RWPE2 (cell line): Measurements from ENCODE around the gene TUBGCP3.

ENCODE experiments used
- ATAC-seq: fragments of 200-7000 bp; cut with Tn5 transposase; 3 replicates; pipeline ENCODE4 v1.9.1; 2021; ENCODE audit warnings: low read depth
- DNase-seq: peaks from one replicate; pipeline ENCODE4 v3.0.0-alpha.2; 2020; ENCODE audit warnings: low spot score
- H3K27ac ChIP-seq: fragments of 450-650 bp; 2 replicates; pipeline ENCODE4 v1.5.1; 2017; ENCODE audit warnings: mild to moderate bottlenecking; ENCODE audit not compliant: poor library complexity, severe bottlenecking
- H3K27me3 ChIP-seq: fragments of 250-450 bp; sonication (Bioruptor Pico); 2 replicates; pipeline ENCODE4 v1.5.1; 2021; ENCODE audit warnings: mild to moderate bottlenecking, moderate library complexity; ENCODE audit not compliant: insufficient read depth, poor library complexity, severe bottlenecking
- H3K36me3 ChIP-seq: fragments of 250-450 bp; sonication (Bioruptor Pico); 2 replicates; pipeline ENCODE4 v1.5.1; 2020; ENCODE audit warnings: low read depth, mild to moderate bottlenecking, moderate library complexity
- H3K4me1 ChIP-seq: fragments of 250-450 bp; sonication (Bioruptor Pico); 2 replicates; pipeline ENCODE4 v1.5.1; 2021; ENCODE audit warnings: mild to moderate bottlenecking, moderate library complexity; ENCODE audit not compliant: insufficient read depth, poor library complexity, severe bottlenecking
- H3K4me3 ChIP-seq: fragments of 250-450 bp; sonication (Bioruptor Pico); 2 replicates; pipeline ENCODE4 v1.5.1; 2021; ENCODE audit warnings: mild to moderate bottlenecking, moderate library complexity; ENCODE audit not compliant: severe bottlenecking
- H3K9me3 ChIP-seq: fragments of 250-450 bp; sonication (Bioruptor Pico); 2 replicates; pipeline ENCODE4 v1.5.1; 2021; ENCODE audit warnings: mild to moderate bottlenecking, moderate library complexity; ENCODE audit not compliant: severe bottlenecking
- CTCF ChIP-seq: fragments of 450-650 bp; IDR thresholded peaks from one replicate; pipeline ENCODE4 v1.5.1; 2017; ENCODE audit warnings: mild to moderate bottlenecking, moderate library complexity; ENCODE audit not compliant: poor library complexity, severe bottlenecking

TUBGCP3 gene

GRCh38 chr13:112623051-112623711 lies 35.2 kb upstream of the TUBGCP3 start:
- no peaks in the 10 kb centered on the region for H3K4me1 ChIP-seq
- no peaks in the 10 kb centered on the region for H3K36me3 ChIP-seq
- no peaks in the 10 kb centered on the region for H3K9me3 ChIP-seq
- no peak for ATAC-seq
- peaks cover 17% of the 10 kb centered on the region for H3K27me3 ChIP-seq
- no peak for DNase-seq
- H3K4me3 ChIP-seq, result no peak overlapping the region
- no peak overlapping the region for H3K27ac ChIP-seq
- no peak for TF ChIP-seq CTCF

- Histone ChIP-seq H3K27me3 (peaks cover 17% of the 10 kb centered on the region), H3K4me3 (no peak overlapping the region), H3K36me3 (no peaks in the 10 kb centered on the region), H3K27ac (no peak overlapping the region), H3K4me1 (no peaks in the 10 kb centered on the region), H3K9me3 (no peaks in the 10 kb centered on the region)
- ATAC-seq (no peak), DNase-seq (no peak)
- TF ChIP-seq CTCF, result no peak
Observed at GRCh38 chr13:112622375-112622774, 34.4 kb upstream of the TUBGCP3 start.

- Histone ChIP-seq H3K4me1 (no peaks in the 10 kb centered on the region), H3K4me3 (no peak overlapping the region), H3K27me3 (peaks cover 19% of the 10 kb centered on the region), H3K27ac (no peak overlapping the region), H3K36me3 (no peaks in the 10 kb centered on the region), H3K9me3 (no peaks in the 10 kb centered on the region)
- TF ChIP-seq CTCF, result no peak
- ATAC-seq (peak; percentile 89), DNase-seq (no peak)
Observed at GRCh38 chr13:112619730-112620631, 32.0 kb upstream of the TUBGCP3 start.

GRCh38 chr13:112618501-112618900 lies 30.5 kb upstream of the TUBGCP3 start:
- Histone ChIP-seq H3K36me3 (no peaks in the 10 kb centered on the region), H3K4me1 (no peaks in the 10 kb centered on the region), H3K27me3 (peaks cover 26% of the 10 kb centered on the region), H3K9me3 (no peaks in the 10 kb centered on the region), H3K27ac (no peak overlapping the region), H3K4me3 (no peak overlapping the region)
- no peak for DNase-seq
- no peak for ATAC-seq
- TF ChIP-seq CTCF, result no peak
